GM19395 (cell line): Measurements from ENCODE around the gene VAV2.
A peak's percentile ranks its signal among the peaks of the same experiment; 100 is the strongest.

Source experiments
- ATAC-seq: cut with Tn5 transposase; IDR thresholded peaks from one replicate; pipeline ENCODE4 v1.9.1; 2021; ENCODE audit warnings: mild to moderate bottlenecking, moderate library complexity; ENCODE audit not compliant: unreplicated experiment

Gene VAV2

DNA sequence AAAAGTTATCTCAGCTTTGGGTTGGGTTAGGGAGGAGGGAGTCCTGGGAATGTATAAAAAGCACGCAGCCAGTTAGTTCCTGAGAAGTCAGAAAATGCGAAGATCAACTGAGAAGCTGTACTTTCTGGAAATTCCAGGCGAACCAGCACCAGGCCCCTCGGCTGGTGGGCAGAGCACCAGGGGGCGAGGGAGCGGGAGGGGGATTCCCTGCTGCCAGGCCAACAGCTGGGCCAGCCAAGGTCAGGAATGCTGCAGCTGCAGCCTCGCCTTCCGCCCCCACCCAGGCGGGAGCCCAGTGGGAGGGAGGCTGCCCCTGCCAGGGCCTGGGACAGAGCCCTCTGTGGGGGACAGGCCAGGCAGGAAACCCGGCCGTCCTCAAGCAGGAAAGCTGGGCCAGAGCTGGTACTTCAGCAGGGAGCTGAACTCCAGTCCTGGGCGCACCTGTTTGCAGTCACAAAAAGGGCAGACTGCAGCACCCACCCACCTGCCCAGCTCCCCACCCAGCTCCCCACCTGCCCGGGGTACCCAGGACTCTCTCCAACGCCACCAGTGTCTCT is 35.5 kb downstream of the VAV2 start:
- ATAC-seq = no peak

DNA sequence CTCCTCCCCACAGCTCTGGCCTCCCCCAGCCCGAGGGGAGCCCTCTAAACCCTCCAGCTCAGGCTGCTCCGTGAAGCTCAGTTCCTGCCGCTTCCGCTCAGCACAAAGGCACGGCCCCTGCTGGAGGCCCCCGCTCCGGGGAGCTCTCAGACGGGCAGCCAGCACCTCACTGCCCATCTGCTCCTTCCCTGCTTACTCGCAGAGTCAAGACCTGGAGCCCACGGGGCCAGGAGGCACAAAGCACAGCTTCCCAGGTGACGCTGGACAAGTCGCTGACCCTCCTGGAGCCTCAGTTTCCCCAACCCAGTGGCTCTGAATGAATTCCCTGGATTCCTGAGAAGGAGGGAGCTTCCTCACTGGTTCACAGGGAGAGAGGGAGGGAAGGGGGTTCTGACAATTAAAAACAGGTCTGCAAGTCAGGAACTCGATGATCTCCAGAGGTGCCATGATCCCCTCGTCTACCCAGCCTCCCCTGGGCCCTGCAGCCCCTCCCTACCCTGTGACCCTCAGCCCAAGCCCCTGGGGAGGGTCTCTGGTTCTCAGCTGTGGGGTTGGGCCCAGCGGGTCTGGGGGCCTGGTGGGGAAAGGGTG is 36.2 kb downstream of the VAV2 start:
- ATAC-seq = no peak

DNA sequence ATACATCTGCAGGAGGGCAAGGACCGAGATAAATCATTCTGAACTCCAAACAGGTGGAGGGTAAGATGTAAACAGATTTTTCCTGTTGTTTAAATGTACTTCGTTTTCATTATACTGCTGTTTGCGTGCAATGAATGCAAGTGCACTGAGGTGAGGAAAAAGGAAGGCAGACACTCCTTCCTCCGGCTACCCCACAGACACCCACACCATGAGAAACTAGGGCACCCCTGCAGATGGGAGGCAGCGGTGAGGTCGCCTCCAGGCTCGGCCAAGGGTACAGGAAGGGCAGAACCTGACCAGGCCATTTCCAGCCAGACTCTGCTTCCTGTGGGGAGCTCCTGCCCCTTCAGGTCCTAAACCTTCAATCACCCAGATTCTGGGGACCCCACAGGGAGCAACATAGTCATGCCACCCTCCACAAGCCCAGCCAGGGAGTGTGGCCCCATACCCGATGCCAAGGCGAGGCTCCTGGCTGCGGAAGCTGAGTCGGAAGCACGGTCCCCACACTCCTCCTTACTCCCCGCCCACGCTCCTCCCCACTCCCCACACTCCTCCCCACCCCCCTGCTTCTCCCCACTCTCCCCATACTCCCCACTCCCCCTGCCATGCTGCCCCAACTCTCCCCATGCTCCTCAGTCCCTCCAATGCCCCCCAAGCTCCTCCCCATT is 37.1 kb downstream of the VAV2 start:
- ATAC-seq = no peak

DNA sequence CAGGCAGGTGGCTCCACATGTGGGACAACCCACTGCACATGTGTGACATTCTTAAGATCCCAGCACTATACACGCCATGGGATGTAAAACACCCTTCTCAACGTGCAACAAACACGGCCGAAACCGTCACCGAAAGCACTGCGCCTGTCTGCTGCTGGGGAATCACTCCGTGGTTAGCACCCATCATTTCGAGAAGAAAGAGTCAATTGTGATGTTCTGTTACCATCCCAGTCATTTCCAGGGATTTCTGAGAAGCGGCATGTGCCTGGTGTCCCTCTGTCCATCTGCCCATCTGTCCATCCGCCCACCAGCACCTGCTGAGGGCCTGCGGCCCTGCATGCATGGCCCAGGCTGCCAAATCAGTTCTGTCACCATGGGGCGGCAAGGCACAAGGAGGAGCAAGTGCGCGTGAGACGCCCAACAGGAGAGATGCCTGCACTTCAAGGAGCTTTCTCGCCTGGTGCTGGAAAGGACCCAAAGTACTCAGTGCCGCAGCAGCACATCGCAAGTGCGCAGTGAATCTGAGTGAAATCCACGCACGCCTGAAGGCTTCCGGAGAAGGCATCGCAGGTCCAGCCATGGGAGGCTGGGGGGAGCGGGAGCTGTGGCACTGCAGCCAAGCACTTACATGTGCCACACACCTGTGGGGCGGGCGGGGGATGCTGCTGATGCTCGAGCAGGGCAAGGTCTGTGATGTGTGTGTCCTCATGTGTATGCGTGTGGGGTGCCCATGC is 38.0 kb downstream of the VAV2 start:
- ATAC-seq = peak; percentile 48

DNA sequence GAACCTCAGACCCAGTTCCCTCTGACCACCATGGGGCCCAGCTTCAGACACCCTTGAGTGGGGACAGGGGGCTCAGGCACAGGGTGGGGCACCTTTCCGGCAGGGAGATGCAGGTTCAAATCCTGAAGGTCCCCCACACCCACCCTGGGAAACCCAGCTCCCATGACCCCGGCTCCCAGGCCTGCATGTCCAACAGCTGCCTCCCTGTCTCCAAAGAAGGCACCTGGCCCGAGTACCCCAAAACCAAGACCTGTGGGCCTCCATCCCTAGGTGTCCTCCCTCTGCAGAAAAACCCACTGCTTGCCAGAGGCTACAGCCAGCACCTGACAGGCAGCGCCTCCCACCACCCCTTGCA is 38.5 kb downstream of the VAV2 start:
- ATAC-seq = no peak

DNA sequence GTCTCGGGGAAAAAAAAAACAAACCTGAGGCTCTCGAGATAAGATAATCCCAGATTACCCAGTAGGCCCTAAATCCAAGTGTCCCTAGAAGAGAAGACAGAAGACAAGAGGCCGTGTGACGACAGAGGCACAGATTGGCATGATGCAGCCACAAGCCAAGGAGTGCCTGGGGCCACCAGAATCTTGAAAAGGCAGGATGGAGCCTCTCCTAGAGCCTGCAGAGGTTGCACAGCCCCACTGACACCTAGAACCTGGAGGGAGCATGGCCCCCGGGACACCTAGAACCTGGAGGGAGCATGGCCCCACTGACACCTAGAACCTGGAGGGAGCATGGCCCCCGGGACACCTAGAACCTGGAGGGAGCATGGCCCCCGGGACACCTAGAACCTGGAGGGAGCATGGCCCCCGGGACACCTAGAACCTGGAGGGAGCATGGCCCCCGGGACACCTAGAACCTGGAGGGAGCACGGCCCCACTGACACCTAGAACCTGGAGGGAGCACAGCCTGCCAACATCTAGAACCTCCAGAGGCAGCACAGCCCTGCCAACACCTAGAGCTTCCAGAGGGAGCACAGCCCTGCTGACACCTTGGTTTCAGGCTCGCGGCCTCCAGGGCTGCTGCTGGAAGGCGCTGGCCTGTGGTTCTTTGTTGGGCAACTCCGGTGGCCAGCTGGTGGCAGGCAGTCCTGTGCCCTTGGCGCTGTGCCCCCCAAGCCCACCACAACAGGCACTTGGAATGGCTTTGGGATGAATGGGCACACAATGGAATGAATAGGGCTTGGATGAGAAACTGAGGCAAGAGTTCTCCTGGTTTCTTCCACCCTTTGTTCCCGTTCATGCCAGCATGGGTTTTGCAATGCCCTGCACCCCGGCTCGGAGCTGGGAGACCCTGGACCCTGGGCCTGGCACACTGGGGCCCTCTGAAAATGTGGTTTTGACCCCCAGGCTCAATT is 39.2 kb downstream of the VAV2 start:
- no peak for ATAC-seq

DNA sequence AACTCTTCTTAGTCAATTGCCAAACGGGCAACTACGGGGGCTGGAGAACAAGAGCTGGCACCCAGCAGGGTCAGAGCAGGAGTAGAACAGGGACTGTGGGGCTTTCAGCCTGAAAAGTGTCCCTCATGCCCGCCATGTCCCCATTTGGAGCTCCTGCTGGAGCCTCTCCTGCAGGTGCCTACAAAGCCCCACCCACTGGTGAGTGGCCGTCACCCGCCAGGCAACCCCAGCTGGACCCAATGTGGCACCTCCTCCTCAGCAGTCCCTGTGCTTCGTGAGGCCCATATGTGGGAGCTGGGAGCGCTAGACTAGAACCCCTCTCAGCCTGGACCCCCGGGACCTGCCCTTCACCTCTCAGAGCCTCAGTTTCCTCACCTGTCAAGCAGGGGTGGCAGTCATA is 40.9 kb downstream of the VAV2 start:
- ATAC-seq = no peak

DNA sequence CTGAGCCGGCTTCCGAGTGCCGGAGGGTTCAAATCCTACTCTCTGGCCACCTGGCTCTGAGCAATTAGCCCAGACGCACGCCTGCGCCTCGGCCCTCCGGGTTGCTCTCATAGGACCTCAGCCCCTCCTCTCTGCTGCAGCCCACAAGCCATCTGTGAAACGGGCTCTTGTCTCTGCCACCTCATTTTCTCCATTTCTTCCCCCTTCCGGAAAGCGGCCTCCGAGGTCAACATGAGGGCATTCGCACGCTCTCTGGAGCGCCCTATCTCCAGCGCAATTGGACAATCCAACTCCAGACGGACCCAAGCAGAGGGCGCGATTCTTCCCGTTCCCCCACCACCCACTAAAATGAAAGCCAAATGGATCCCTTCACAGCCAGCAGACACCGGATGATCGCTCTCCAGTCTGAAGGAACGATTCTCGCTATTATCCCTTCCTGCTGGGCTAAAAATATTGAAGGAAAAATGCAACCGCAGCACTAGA is 41.5 kb downstream of the VAV2 start:
- no peak for ATAC-seq

DNA sequence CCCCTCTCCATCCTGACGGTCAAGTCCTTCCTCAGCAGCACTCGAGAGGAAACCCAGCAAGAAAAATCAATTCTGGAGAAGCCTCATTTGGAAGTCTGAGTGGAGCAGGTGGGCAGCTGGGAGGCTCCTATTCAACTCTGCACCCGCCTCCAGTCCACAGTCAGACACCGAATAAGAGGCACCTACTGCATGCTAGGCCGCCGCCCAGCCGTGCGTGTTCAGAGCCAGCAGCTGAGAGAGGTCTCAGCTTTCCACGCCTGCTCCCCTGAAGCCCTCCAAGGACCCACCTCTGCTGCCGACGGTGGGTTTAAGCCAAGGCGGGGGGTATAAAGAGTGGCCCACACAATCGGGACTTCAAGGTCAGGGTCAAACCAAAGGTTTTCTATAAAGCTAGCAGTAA is 41.9 kb downstream of the VAV2 start:
- no peak for ATAC-seq

DNA sequence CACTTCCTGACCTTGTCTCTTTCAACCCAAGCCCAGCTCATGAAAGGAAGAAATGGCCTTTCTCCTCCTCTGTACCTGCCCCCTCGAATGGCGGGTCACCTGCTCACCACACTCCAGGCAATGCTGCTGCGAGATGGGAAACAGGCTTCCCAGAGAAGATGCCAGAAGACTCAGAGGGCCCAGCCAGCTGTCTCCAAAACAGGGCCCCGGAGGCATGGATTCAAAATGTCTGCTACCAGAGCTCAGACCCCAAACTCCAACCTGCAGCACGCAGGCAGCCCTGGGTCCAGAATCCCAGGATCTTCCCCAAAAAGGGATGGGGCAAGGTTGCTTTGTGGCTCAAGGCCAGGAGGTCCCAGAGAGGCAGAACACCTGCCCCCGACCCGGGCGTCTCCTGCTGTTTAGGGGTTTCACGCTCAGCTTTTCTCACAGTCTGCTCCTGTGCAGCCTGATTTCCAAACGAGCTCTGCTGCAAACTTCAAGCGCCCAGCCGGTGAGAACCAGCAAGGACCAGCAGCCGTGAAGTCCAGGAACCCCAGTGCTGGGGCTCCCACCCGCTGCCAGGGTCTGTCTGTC is 42.5 kb downstream of the VAV2 start:
- ATAC-seq = no peak

DNA sequence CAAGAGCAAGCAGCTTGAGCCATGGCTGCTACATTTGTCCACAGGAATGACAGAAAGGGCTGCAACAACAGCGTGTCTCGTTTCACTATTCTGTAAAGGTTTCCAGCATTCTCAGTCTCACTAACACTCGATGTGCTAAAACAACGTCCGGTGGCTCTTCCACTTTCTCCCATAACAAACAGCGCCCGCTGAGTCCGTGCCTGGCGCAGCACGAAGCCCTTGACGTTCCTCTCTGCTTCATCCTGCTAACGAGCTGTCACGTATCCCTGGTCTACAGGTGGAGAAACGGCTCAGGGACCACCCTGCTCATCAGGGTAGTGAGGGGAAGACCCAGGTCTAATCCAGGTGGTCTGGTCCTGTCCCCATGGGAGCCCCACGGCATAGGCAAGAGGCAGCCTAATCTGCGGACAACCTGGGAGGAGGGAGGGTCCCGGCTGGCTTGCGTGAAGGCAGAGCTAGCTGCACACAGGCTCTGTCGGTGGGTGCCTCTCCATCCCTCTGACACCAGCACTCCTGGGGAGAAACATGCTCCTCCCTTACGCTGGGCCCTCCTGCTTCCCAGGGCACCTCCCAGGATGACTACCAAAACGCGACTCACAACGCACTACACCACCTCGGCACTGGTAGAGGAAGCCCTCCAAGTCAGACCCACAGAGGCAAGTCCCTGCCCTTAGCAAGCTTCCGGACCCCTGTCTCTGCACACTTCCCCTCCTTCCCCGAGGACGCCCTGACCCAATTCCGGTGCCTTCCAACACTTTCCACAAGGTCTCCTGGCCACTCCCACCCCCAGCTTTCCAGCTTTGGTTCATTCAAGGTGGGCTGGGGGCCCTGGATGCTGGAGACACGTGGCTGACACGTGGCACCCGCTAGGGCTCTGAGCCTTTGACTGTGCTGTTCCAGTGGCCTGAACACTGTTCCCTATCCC is 43.3 kb downstream of the VAV2 start:
- ATAC-seq = no peak

DNA sequence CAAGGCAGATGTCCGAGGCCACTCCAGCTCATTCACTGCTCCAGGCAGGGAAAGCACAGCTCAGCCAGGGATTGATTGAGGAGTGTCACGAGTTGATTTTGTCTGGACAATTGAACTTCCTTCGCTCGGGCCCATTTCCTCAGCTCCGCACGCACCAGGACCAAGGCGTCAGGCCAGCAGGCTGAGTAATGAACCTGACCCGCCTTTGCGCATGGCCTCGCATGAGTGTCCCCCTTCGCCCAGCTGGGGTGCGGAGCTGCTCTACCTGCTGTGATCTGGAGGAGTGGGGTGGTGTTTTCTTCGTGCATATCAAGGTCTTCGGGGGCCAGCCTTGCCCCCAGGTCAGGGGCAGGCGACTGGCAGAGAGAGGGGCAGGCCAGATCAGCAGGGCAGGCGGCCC is 44.0 kb downstream of the VAV2 start:
- ATAC-seq = no peak

DNA sequence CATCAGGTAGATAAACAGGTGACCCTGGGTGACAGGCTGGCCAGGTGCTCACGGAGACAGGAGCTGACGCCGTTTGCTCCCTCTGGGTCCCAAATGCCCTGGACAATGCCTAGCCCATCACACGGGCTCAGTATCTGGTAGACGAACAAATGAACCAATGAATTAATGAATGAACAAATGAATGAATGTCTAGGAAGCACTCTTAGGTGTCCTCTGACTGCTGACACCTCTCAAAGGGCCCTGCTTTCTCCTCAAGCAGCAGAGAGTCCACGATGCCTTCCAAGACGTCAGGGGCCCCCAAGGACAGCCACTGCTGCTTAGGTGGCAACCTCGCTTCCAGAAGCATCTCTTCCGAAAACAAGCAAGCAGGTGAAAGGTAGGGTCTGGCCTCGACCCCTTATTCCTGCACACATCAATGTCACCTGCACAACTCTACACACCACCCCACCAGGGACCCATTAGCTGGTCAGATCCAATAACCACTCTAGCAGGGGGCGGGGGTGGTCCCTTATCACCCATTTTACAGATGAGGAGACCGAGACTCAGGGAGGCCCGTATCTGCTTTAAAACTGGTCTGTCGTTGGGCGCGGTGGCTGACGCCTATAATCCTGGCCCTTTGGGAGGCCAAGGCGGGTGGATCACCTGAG is 45.2 kb downstream of the VAV2 start:
- ATAC-seq = no peak

DNA sequence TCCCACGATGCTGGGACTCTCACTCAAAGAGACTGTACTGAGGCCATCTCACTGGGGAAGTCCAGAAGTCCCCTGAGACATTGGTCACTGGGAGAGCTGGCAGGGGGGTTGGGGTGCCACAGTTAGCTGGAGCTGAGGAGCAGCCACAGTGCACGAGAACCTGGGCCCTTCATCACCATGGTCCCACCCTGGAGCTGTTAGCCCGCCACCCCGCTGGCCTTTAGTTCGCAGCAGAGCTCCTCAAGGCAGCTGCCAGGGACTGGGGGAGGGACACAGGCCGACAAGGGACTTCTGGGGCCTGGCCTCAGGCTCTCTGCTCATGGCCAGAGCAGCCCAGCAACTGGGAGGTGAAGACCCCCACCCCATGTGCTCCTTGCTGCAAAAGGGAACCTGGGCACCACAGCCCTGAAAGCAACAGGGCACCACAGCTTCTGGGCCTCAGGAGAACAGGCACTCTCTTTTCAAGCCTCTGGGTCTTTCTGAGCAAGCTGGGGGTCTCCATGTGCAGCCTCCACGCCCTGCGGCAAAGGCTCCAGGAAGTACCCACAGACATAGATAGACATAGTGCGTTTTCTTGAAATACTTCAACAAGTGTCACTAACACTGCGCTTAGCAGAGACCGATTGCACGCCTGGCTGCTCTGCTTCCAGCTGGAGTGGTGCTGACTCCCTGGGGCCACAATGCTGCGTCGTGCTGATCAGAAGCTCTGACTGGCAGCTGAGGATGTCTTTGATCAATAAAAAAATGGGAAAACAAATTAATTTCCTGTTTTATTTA is 46.0 kb downstream of the VAV2 start:
- no peak for ATAC-seq

DNA sequence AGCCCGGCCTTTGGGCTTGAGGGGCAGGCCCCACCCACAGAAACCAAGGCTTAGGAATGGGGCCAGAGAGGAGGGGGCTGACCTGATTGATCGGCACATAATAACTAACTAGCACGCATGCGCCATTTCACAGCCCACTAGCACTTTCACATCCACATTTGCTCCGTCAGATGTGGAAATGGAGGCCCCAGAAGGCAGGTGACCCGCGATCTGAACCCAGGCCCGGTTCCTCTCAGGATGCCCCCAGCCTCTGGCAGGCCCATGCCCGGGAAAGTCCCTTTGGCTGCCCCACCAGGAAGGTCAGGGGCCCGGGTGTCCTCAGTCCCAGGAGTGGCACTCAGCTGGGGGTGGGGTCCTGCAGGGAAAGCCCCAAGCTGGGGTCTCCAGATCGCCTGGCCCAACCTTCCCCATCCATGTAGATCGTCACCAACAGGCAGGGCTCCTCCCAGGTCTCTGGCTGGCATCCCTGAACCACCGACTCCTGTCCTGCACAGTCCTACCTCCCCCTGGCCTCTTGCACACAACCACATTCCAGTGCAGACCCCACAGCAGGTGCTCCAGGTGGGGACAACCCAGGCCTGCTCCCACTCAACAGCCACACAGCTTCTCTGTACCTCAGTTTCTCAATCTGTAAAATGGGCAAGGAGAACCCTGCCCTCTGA is 46.7 kb downstream of the VAV2 start:
- peak; percentile 81 for ATAC-seq

DNA sequence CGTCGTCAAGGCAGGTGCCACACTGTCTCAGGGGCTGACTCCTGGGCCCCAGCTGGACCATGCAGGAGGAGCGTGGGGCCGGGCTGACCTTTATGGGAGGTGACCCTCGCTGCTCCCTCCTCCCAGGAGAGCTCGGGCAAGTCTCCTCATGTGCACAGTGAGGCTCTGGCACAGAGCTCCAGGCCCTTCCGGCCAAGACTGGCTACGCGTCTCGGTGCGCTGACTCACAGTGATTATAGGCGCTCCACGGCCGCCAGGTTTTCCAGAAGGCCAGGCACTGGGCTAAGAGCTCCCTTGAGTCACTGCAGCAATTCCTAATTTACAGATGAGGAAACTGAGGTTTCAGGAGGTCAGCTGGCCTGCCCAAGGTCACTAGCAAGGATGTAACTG is 47.4 kb downstream of the VAV2 start:
- ATAC-seq = no peak
